SJCRH30 (cell line): ENCODE results near the gene TPST2. TPM values are rescaled to one million over a fixed set of nuclear protein-coding genes. Genes with fewer than 3 reads are reported as not detected.

Experiments
- DNase-seq, 2 experiments: peaks; one replicate each; pipeline ENCODE4 v3.0.0-alpha.2; 2015 to 2020
- H3K27ac ChIP-seq: fragments of 250-450 bp; sonication (Bioruptor Pico); 2 replicates; pipeline ENCODE4 v1.5.1; 2020; ENCODE audit warnings: mild to moderate bottlenecking, moderate library complexity
- H3K27me3 ChIP-seq: fragments of 250-450 bp; sonication (Bioruptor Pico); 2 replicates; pipeline ENCODE4 v1.5.1; 2020; ENCODE audit warnings: mild to moderate bottlenecking, moderate library complexity
- H3K36me3 ChIP-seq: fragments of 250-450 bp; sonication (Bioruptor Pico); 2 replicates; pipeline ENCODE4 v1.5.1; 2020; ENCODE audit warnings: mild to moderate bottlenecking, moderate library complexity
- H3K4me1 ChIP-seq: fragments of 250-450 bp; sonication (Bioruptor Pico); 2 replicates; pipeline ENCODE4 v1.5.1; 2020; ENCODE audit warnings: mild to moderate bottlenecking, moderate library complexity
- H3K4me3 ChIP-seq: fragments of 250-450 bp; sonication (Bioruptor Pico); 2 replicates; pipeline ENCODE4 v1.5.1; 2020; ENCODE audit warnings: mild to moderate bottlenecking, moderate library complexity
- H3K9me3 ChIP-seq: fragments of 250-450 bp; sonication (Bioruptor Pico); replicated peaks from 2 replicates; pipeline ENCODE4 v1.5.1; 2020; ENCODE audit warnings: mild to moderate bottlenecking, moderate library complexity
- total RNA-seq: library from RNA; depleted of rRNA; stranded (reverse); fragments of >200 nt; shearing (Covaris generic); gene quantifications from 2 replicates; pipeline ENCODE4 v1.2.3, GENCODE V29; 2014

Gene TPST2
- total RNA-seq, 1 experiment from 2014 or later, result 15.0 TPM

GRCh38 chr22:26597480-26597879, 7.5 kb upstream of the TPST2 start:
- Histone ChIP-seq H3K4me3 (no peak overlapping the region), H3K9me3 (no peaks in the 10 kb centered on the region), H3K27me3 (no peaks in the 10 kb centered on the region), H3K36me3 (no peaks in the 10 kb centered on the region), H3K4me1 (peaks cover 3% of the 10 kb centered on the region; the same call in 1 of the 2 replicates), H3K27ac (no peak overlapping the region)
- DNase-seq, result no peak

GRCh38 chr22:26597026-26597425, 7.1 kb upstream of the TPST2 start:
- no peak for DNase-seq
- no peaks in the 10 kb centered on the region for H3K27me3 ChIP-seq
- H3K36me3 ChIP-seq, result no peaks in the 10 kb centered on the region
- H3K4me3 ChIP-seq, result no peak overlapping the region
- no peaks in the 10 kb centered on the region for H3K9me3 ChIP-seq
- peaks cover 3% of the 10 kb centered on the region; the same call in 1 of the 2 replicates for H3K4me1 ChIP-seq
- H3K27ac ChIP-seq, result no peak overlapping the region

GRCh38 chr22:26593763-26594162, 3.8 kb upstream of the TPST2 start:
- no peaks in the 10 kb centered on the region for H3K4me1 ChIP-seq
- no peak for DNase-seq
- no peak overlapping the region for H3K27ac ChIP-seq
- H3K27me3 ChIP-seq, result no peaks in the 10 kb centered on the region
- H3K4me3 ChIP-seq, result no peak overlapping the region
- no peaks in the 10 kb centered on the region for H3K9me3 ChIP-seq
- no peaks in the 10 kb centered on the region for H3K36me3 ChIP-seq

GRCh38 chr22:26592421-26592891, 2.5 kb upstream of the TPST2 start:
- Histone ChIP-seq H3K36me3 (no peaks in the 10 kb centered on the region), H3K4me1 (no peaks in the 10 kb centered on the region), H3K4me3 (no peak overlapping the region), H3K9me3 (peaks cover 4% of the 10 kb centered on the region; the same call in 1 of the 2 replicates), H3K27ac (no peak overlapping the region), H3K27me3 (no peaks in the 10 kb centered on the region)
- DNase-seq, result no peak

GRCh38 chr22:26589367-26589844, 526 bp downstream of the TPST2 start:
- no peaks in the 10 kb centered on the region for H3K27me3 ChIP-seq
- H3K4me1 ChIP-seq, result peaks cover 8% of the 10 kb centered on the region
- peaks cover 4% of the 10 kb centered on the region; the same call in 1 of the 2 replicates for H3K9me3 ChIP-seq
- DNase-seq, result peak; percentile 32 to 44
- H3K4me3 ChIP-seq, result peak overlapping the region; percentile 88
- H3K27ac ChIP-seq, result peak overlapping the region; percentile 35
- no peaks in the 10 kb centered on the region for H3K36me3 ChIP-seq

- Histone ChIP-seq H3K27ac (no peak overlapping the region), H3K27me3 (no peaks in the 10 kb centered on the region), H3K36me3 (no peaks in the 10 kb centered on the region), H3K9me3 (peaks cover 4% of the 10 kb centered on the region; the same call in 1 of the 2 replicates), H3K4me1 (peaks cover 8% of the 10 kb centered on the region), H3K4me3 (peak overlapping the region; percentile 88)
- no peak for DNase-seq
Measured at GRCh38 chr22:26588729-26589366, 1.1 kb downstream of the TPST2 start.

- Histone ChIP-seq H3K36me3 (no peaks in the 10 kb centered on the region), H3K4me1 (peaks cover 8% of the 10 kb centered on the region), H3K27me3 (no peaks in the 10 kb centered on the region), H3K9me3 (peaks cover 4% of the 10 kb centered on the region; the same call in 1 of the 2 replicates), H3K4me3 (no peak overlapping the region), H3K27ac (no peak overlapping the region)
- no peak for DNase-seq
Measured at GRCh38 chr22:26587991-26588613, 1.8 kb downstream of the TPST2 start.

GRCh38 chr22:26586556-26587325, 3.2 kb downstream of the TPST2 start:
- no peak overlapping the region for H3K27ac ChIP-seq
- H3K4me3 ChIP-seq, result no peak overlapping the region
- peaks cover 8% of the 10 kb centered on the region for H3K4me1 ChIP-seq
- no peaks in the 10 kb centered on the region for H3K36me3 ChIP-seq
- peaks cover 4% of the 10 kb centered on the region; the same call in 1 of the 2 replicates for H3K9me3 ChIP-seq
- no peaks in the 10 kb centered on the region for H3K27me3 ChIP-seq
- no peak for DNase-seq

- Histone ChIP-seq H3K27ac (no peak overlapping the region), H3K9me3 (peaks cover 4% of the 10 kb centered on the region; the same call in 1 of the 2 replicates), H3K4me3 (no peak overlapping the region), H3K4me1 (peaks cover 8% of the 10 kb centered on the region), H3K36me3 (peaks cover 3% of the 10 kb centered on the region; the same call in 1 of the 2 replicates), H3K27me3 (no peaks in the 10 kb centered on the region)
- peak; percentile 50 to 60 for DNase-seq
Measured at GRCh38 chr22:26585104-26585790, 4.7 kb downstream of the TPST2 start.

- no peak for DNase-seq
- H3K27ac ChIP-seq, result no peak overlapping the region
- peaks cover 8% of the 10 kb centered on the region for H3K4me1 ChIP-seq
- H3K4me3 ChIP-seq, result no peak overlapping the region
- H3K27me3 ChIP-seq, result no peaks in the 10 kb centered on the region
- H3K36me3 ChIP-seq, result peaks cover 3% of the 10 kb centered on the region; the same call in 1 of the 2 replicates
- H3K9me3 ChIP-seq, result peaks cover 4% of the 10 kb centered on the region; the same call in 1 of the 2 replicates
Measured at GRCh38 chr22:26584010-26584409, 5.9 kb downstream of the TPST2 start.

GRCh38 chr22:26581633-26582168, 8.2 kb downstream of the TPST2 start:
- Histone ChIP-seq H3K27ac (no peak overlapping the region), H3K27me3 (no peaks in the 10 kb centered on the region), H3K9me3 (no peaks in the 10 kb centered on the region), H3K4me3 (no peak overlapping the region), H3K36me3 (peaks cover 3% of the 10 kb centered on the region; the same call in 1 of the 2 replicates), H3K4me1 (peaks cover 8% of the 10 kb centered on the region)
- DNase-seq, result no peak

- Histone ChIP-seq H3K4me3 (no peak overlapping the region), H3K9me3 (no peaks in the 10 kb centered on the region), H3K4me1 (peaks cover 8% of the 10 kb centered on the region), H3K27me3 (no peaks in the 10 kb centered on the region), H3K36me3 (peaks cover 3% of the 10 kb centered on the region; the same call in 1 of the 2 replicates), H3K27ac (no peak overlapping the region)
- DNase-seq, result no peak
Measured at GRCh38 chr22:26581026-26581425, 8.9 kb downstream of the TPST2 start.

- no peaks in the 10 kb centered on the region for H3K27me3 ChIP-seq
- H3K4me1 ChIP-seq, result peaks cover 7% of the 10 kb centered on the region
- no peak overlapping the region for H3K27ac ChIP-seq
- no peak for DNase-seq
- no peak overlapping the region for H3K4me3 ChIP-seq
- H3K9me3 ChIP-seq, result no peaks in the 10 kb centered on the region
- peaks cover 3% of the 10 kb centered on the region; the same call in 1 of the 2 replicates for H3K36me3 ChIP-seq
Measured at GRCh38 chr22:26580240-26580962, 9.5 kb downstream of the TPST2 start.
